Stimulated activated CD8-positive, alpha-beta memory T cell treated with anti-CD3 and anti-CD28 coated beads, Interleukin-2, amount 100 ng/mL, for 48 hours (primary cell): Measurements from ENCODE around the gene FBXO48.
"Not testable (repeated sequence)": the region's sequence is repeated elsewhere in the genome, so short reads cannot be mapped to it uniquely, and the experiment has no call there.

Experiments
- DNase-seq, 2 donors: peaks; one replicate each; pipeline ENCODE4 v3.0.0-alpha.2; 2020; ENCODE audit warnings: low read depth in 2 of 2

Gene FBXO48

GRCh38 chr2:68471385-68471784, 4.3 kb upstream of the FBXO48 start:
- DNase-seq: no peak

GRCh38 chr2:68469935-68470334, 2.8 kb upstream of the FBXO48 start:
- no peak for DNase-seq

GRCh38 chr2:68468801-68469200, 1.7 kb upstream of the FBXO48 start:
- DNase-seq: no peak

GRCh38 chr2:68466778-68467076, 367 bp downstream of the FBXO48 start:
- DNase-seq: peak in 1 of 2 donors; percentile 22

GRCh38 chr2:68466361-68466777, 725 bp downstream of the FBXO48 start:
- DNase-seq: peak; percentile 21 to 39

GRCh38 chr2:68465081-68465916, 1.8 kb downstream of the FBXO48 start:
- DNase-seq: peak in 1 of 2 donors; percentile 17

GRCh38 chr2:68464651-68465050, 2.4 kb downstream of the FBXO48 start:
- no peak for DNase-seq

GRCh38 chr2:68463287-68463877, 3.7 kb downstream of the FBXO48 start:
- DNase-seq: no peak

GRCh38 chr2:68458981-68459380, 8.1 kb downstream of the FBXO48 start:
- DNase-seq: no peak

GRCh38 chr2:68456198-68456597, 10.9 kb downstream of the FBXO48 start:
- DNase-seq: no peak

GRCh38 chr2:68454719-68455118, 12.4 kb downstream of the FBXO48 start:
- DNase-seq: no peak

GRCh38 chr2:68453761-68454360, 13.2 kb downstream of the FBXO48 start:
- DNase-seq: no peak

- no peak for DNase-seq
Measured at GRCh38 chr2:68452158-68452900, 14.8 kb downstream of the FBXO48 start.

GRCh38 chr2:68448671-68449653, 18.1 kb downstream of the FBXO48 start:
- no peak for DNase-seq

- DNase-seq: no peak
Measured at GRCh38 chr2:68447118-68447517, 20.0 kb downstream of the FBXO48 start.

GRCh38 chr2:68446425-68446824, 20.7 kb downstream of the FBXO48 start:
- not testable (repeated sequence) for DNase-seq

- DNase-seq: no peak
Measured at GRCh38 chr2:68441994-68442322, 25.1 kb downstream of the FBXO48 start.

GRCh38 chr2:68441179-68441993, 25.7 kb downstream of the FBXO48 start:
- peak; percentile 67 to 71 for DNase-seq

GRCh38 chr2:68438455-68439303, 28.4 kb downstream of the FBXO48 start:
- DNase-seq: no peak
